HG02759 (cell line): Measurements from ENCODE around the gene FAM221B.

Source experiments
- ATAC-seq: cut with Tn5 transposase; IDR thresholded peaks from one replicate; pipeline ENCODE4 v1.9.1; 2021; ENCODE audit warnings: mild to moderate bottlenecking, moderate library complexity; ENCODE audit not compliant: unreplicated experiment

The FAM221B gene

GRCh38 chr9:35792024-35792813 lies 36.3 kb downstream of the FAM221B start:
- no peak for ATAC-seq

- ATAC-seq = no peak
Observed at GRCh38 chr9:35791297-35791921, 37.1 kb downstream of the FAM221B start, which contains the start of gene NPR2. Gene NPR2 (plus strand): TSS chr9:35791591. CDS start chr9:35792409, 818 bp downstream.

GRCh38 chr9:35790385-35791296 lies 37.9 kb downstream of the FAM221B start:
- ATAC-seq = peak; percentile 60

GRCh38 chr9:35790025-35790384 lies 38.5 kb downstream of the FAM221B start:
- no peak for ATAC-seq

- no peak for ATAC-seq
Observed at GRCh38 chr9:35789541-35789940, 39.0 kb downstream of the FAM221B start.

- no peak for ATAC-seq
Observed at GRCh38 chr9:35783418-35783817, 45.1 kb downstream of the FAM221B start.

GRCh38 chr9:35781066-35781465 lies 47.5 kb downstream of the FAM221B start:
- no peak for ATAC-seq

GRCh38 chr9:35778496-35778895 lies 50.0 kb downstream of the FAM221B start:
- ATAC-seq = no peak

GRCh38 chr9:35776018-35776417 lies 52.5 kb downstream of the FAM221B start:
- peak; percentile 53 for ATAC-seq

GRCh38 chr9:35774907-35775635 lies 53.5 kb downstream of the FAM221B start:
- ATAC-seq = no peak

- no peak for ATAC-seq
Observed at GRCh38 chr9:35771943-35772342, 56.6 kb downstream of the FAM221B start.

GRCh38 chr9:35771534-35771933 lies 57.0 kb downstream of the FAM221B start:
- ATAC-seq = no peak

GRCh38 chr9:35771075-35771433 lies 57.5 kb downstream of the FAM221B start:
- no peak for ATAC-seq

- ATAC-seq = no peak
Observed at GRCh38 chr9:35769763-35770162, 58.8 kb downstream of the FAM221B start.

- ATAC-seq = no peak
Observed at GRCh38 chr9:35767458-35767857, 61.1 kb downstream of the FAM221B start.

- no peak for ATAC-seq
Observed at GRCh38 chr9:35766997-35767396, 61.5 kb downstream of the FAM221B start.
